ENCODE measurements around the gene MYO1C. TPM values are rescaled to one million over a fixed set of nuclear protein-coding genes. Genes with fewer than 3 reads are reported as not detected.

MYO1C gene
- polyA plus RNA-seq, 1 donor from 2014 or later = 5.7 TPM

DNA sequence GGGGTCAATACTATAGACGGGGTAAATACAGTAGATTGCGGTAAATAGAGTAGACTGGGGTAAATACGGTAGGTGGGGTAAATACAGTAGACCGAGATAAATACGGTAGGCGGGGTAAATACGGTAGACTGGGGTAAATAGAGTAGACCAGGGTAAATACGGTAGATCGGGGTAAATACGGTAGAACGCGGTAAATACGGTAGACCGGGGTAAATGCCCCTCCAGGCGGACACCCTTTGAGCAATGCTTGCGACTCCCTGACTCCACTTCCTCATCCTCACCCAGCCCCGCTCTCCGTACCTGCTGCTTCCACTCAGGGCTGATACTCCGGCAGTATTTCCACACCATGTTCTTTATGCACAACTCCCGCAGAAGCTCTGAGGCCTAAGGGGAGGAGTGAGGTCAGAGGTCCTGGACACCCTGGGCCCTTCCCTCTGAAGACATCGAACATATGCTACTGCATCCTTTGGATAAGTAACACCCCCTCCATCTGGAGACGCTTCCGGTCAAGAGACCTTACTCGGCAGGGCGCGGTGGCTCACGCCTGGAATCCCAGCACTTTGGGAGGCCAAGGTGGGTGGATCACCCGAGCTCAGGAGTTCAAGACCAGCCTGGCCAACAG, 23.1 kb downstream of the MYO1C start:
- H3K9ac ChIP-seq (ENCODE audit: low read length) = no peak overlapping the region
- H2AFZ ChIP-seq (ENCODE audit: low read depth, low read length) = no peak overlapping the region
- no peaks in the 10 kb centered on the region for H3K9me3 ChIP-seq (ENCODE audit: low read length)
- no peak overlapping the region for H3K4me3 ChIP-seq (ENCODE audit: low read length)
- H3F3A ChIP-seq (ENCODE audit: insufficient read depth, low read length, poor library complexity, severe bottlenecking) = no peaks in the 10 kb centered on the region
- TF ChIP-seq, protein P1, sequence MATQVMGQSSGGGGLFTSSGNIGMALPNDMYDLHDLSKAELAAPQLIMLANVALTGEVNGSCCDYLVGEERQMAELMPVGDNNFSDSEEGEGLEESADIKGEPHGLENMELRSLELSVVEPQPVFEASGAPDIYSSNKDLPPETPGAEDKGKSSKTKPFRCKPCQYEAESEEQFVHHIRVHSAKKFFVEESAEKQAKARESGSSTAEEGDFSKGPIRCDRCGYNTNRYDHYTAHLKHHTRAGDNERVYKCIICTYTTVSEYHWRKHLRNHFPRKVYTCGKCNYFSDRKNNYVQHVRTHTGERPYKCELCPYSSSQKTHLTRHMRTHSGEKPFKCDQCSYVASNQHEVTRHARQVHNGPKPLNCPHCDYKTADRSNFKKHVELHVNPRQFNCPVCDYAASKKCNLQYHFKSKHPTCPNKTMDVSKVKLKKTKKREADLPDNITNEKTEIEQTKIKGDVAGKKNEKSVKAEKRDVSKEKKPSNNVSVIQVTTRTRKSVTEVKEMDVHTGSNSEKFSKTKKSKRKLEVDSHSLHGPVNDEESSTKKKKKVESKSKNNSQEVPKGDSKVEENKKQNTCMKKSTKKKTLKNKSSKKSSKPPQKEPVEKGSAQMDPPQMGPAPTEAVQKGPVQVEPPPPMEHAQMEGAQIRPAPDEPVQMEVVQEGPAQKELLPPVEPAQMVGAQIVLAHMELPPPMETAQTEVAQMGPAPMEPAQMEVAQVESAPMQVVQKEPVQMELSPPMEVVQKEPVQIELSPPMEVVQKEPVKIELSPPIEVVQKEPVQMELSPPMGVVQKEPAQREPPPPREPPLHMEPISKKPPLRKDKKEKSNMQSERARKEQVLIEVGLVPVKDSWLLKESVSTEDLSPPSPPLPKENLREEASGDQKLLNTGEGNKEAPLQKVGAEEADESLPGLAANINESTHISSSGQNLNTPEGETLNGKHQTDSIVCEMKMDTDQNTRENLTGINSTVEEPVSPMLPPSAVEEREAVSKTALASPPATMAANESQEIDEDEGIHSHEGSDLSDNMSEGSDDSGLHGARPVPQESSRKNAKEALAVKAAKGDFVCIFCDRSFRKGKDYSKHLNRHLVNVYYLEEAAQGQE (IDR thresholded peaks at IDR 0.05; ENCODE audit: borderline replicate concordance) = no peak
- no peak for TF ChIP-seq EZH2 (IDR thresholded peaks at IDR 0.05; ENCODE audit: borderline replicate concordance, insufficient read depth, low read length, poor library complexity, severe bottlenecking)
- no peak overlapping the region for H3K4me2 ChIP-seq (ENCODE audit: low read length)
- no peaks in the 10 kb centered on the region for H3K27me3 ChIP-seq (ENCODE audit: insufficient read depth, low read depth, low read length)
- no peaks in the 10 kb centered on the region for H3K79me2 ChIP-seq (replicated peaks; ENCODE audit: insufficient read depth, low read length)
- no peaks in the 10 kb centered on the region for H3K36me3 ChIP-seq (ENCODE audit: insufficient read depth, low read length)
- H3K27ac ChIP-seq (ENCODE audit: low read length) = no peak overlapping the region
- no peaks in the 10 kb centered on the region for H3K9me2 ChIP-seq (ENCODE audit: insufficient read depth, low read length)
- no peaks in the 10 kb centered on the region for H4K20me1 ChIP-seq (ENCODE audit: insufficient read depth)

DNA sequence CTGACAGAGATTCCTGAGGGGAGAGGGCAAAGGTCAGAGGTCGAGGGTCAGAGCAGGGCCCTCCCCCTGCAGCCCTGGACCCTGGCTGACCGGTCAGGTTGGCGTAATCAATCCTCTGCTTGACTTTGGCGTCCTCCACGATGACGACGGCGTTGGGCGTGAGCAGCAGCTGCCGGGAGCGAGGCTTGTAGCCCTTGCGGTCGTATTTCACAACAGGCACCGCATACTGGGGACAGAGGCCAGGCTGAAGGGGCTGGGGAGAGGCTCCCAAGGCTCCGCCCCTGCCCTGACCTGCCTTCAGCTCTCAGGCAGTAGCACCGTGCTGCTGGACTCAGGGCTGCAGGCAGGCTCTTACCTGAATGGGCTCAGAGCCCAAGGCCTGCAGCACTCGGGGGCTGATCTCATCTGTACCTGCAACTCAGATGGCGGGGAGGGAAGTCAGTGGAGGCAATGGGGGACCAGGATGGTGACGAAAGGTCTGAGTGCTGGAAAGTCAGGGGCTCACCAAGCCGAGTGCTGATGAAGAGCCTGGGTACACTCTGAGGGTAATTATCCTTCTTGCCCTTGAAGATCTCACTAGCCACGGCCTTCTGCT, 24.5 kb downstream of the MYO1C start:
- no peaks in the 10 kb centered on the region for H3K27me3 ChIP-seq (ENCODE audit: insufficient read depth, low read depth, low read length)
- H3K27ac ChIP-seq (ENCODE audit: low read length) = no peak overlapping the region
- H3K9me3 ChIP-seq (ENCODE audit: low read length) = no peaks in the 10 kb centered on the region
- TF ChIP-seq MXI1 (conservative IDR thresholded peaks at IDR 0.05; ENCODE audit: poor library complexity, severe bottlenecking) = no peak
- TF ChIP-seq POLR2AphosphoS5 (IDR thresholded peaks at IDR 0.05) = no peak
- TF ChIP-seq EZH2 (IDR thresholded peaks at IDR 0.05; ENCODE audit: borderline replicate concordance, insufficient read depth, low read length, poor library complexity, severe bottlenecking) = no peak
- no peak for TF ChIP-seq RAD21 (conservative IDR thresholded peaks at IDR 0.05)
- no peak for TF ChIP-seq TAF1 (IDR thresholded peaks at IDR 0.05; ENCODE audit: low read depth)
- no peak for TF ChIP-seq EP300 (conservative IDR thresholded peaks at IDR 0.05; ENCODE audit: poor library complexity, severe bottlenecking)
- TF ChIP-seq, protein P1 (IDR thresholded peaks at IDR 0.05; ENCODE audit: borderline replicate concordance) = no peak
- TF ChIP-seq, protein P2, sequence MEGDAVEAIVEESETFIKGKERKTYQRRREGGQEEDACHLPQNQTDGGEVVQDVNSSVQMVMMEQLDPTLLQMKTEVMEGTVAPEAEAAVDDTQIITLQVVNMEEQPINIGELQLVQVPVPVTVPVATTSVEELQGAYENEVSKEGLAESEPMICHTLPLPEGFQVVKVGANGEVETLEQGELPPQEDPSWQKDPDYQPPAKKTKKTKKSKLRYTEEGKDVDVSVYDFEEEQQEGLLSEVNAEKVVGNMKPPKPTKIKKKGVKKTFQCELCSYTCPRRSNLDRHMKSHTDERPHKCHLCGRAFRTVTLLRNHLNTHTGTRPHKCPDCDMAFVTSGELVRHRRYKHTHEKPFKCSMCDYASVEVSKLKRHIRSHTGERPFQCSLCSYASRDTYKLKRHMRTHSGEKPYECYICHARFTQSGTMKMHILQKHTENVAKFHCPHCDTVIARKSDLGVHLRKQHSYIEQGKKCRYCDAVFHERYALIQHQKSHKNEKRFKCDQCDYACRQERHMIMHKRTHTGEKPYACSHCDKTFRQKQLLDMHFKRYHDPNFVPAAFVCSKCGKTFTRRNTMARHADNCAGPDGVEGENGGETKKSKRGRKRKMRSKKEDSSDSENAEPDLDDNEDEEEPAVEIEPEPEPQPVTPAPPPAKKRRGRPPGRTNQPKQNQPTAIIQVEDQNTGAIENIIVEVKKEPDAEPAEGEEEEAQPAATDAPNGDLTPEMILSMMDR (IDR thresholded peaks at IDR 0.05; ENCODE audit: poor library complexity, severe bottlenecking) = no peak
- TF ChIP-seq SMC3 (conservative IDR thresholded peaks at IDR 0.05; ENCODE audit: poor library complexity) = no peak
- H3K4me3 ChIP-seq (ENCODE audit: low read length) = no peak overlapping the region
- no peaks in the 10 kb centered on the region for H3K9me2 ChIP-seq (ENCODE audit: insufficient read depth, low read length)
- H3K79me2 ChIP-seq (replicated peaks; ENCODE audit: insufficient read depth, low read length) = no peaks in the 10 kb centered on the region
- H3K9ac ChIP-seq (ENCODE audit: low read length) = no peak overlapping the region
- no peak overlapping the region for H2AFZ ChIP-seq (ENCODE audit: low read depth, low read length)
- no peaks in the 10 kb centered on the region for H3K36me3 ChIP-seq (ENCODE audit: insufficient read depth, low read length)
- H3K4me2 ChIP-seq (ENCODE audit: low read length) = no peak overlapping the region
- no peaks in the 10 kb centered on the region for H3F3A ChIP-seq (ENCODE audit: insufficient read depth, low read length, poor library complexity, severe bottlenecking)
- no peaks in the 10 kb centered on the region for H4K20me1 ChIP-seq (ENCODE audit: insufficient read depth)

Measured in neural cell (in vitro differentiated cells).